Measurements from ENCODE around the gene BTBD18. TPM values are rescaled to one million over a fixed set of nuclear protein-coding genes. Genes with fewer than 3 reads are reported as not detected.

BTBD18 gene
- total and polyA plus RNA-seq, 4 donors = 0.13 TPM; not detected in 3

GRCh38 chr11:57764972-57765371, 13.4 kb upstream of the BTBD18 start:
- WGBS = 24% methylated on average over 2 of the region's 2 CpGs
- peaks cover 10 to 45% (median 36%) of the 10 kb centered on the region in 4 donors for H3K4me1 ChIP-seq (ENCODE audit: control insufficient read depth in 4 of 4, insufficient read depth in 4 of 4, low read length in 3 of 4)
- H3K27ac ChIP-seq (ENCODE audit: low read depth in 1 of 2, low read length in 2 of 2) = peak overlapping the region in 1 of 2 donors; percentile 55
- no peaks in the 10 kb centered on the region for H3K36me3 ChIP-seq (ENCODE audit: control insufficient read depth in 4 of 4, insufficient read depth in 3 of 4, low read depth in 1 of 4, low read length in 3 of 4)
- H3K9ac ChIP-seq (ENCODE audit: low read depth in 1 of 2, low read length in 2 of 2) = no peak overlapping the region
- no peak for DNase-seq (ENCODE audit: low spot score)
- H3K27me3 ChIP-seq (ENCODE audit: control insufficient read depth in 4 of 4, insufficient read depth in 4 of 4, low read length in 3 of 4) = no peaks in the 10 kb centered on the region
- H3K9me3 ChIP-seq (ENCODE audit: control insufficient read depth in 4 of 4, low read length in 3 of 4) = no peaks in the 10 kb centered on the region
- no peak for TF ChIP-seq SP1 (IDR thresholded peaks at IDR 0.05)
- TF ChIP-seq HNF4G (IDR thresholded peaks at IDR 0.05) = no peak
- no peak for TF ChIP-seq YY1 (IDR thresholded peaks at IDR 0.05)
- TF ChIP-seq JUND (IDR thresholded peaks at IDR 0.05) = no peak
- TF ChIP-seq, protein P1, sequence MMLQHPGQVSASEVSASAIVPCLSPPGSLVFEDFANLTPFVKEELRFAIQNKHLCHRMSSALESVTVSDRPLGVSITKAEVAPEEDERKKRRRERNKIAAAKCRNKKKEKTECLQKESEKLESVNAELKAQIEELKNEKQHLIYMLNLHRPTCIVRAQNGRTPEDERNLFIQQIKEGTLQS (IDR thresholded peaks at IDR 0.05) = no peak
- TF ChIP-seq EGR1 (IDR thresholded peaks at IDR 0.05; ENCODE audit: low read depth in 2 of 2) = no peak
- TF ChIP-seq, protein P2, sequence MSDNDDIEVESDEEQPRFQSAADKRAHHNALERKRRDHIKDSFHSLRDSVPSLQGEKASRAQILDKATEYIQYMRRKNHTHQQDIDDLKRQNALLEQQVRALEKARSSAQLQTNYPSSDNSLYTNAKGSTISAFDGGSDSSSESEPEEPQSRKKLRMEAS (IDR thresholded peaks at IDR 0.05) = no peak
- no peak for TF ChIP-seq CTCF (IDR thresholded peaks at IDR 0.05; ENCODE audit: low read depth, low read length, missing input control)
- TF ChIP-seq RXRA (IDR thresholded peaks at IDR 0.05) = no peak
- no peak for TF ChIP-seq GABPA (IDR thresholded peaks at IDR 0.05 in 1 of 2, conservative IDR thresholded peaks at IDR 0.05 in 1 of 2)
- H3K4me3 ChIP-seq (ENCODE audit: low read depth in 1 of 3, low read length in 3 of 3) = peak overlapping the region in 2 of 3 donors; percentile 74 to 95

- Histone ChIP-seq H3K9ac (ENCODE audit: low read depth in 1 of 2, low read length in 2 of 2) (no peak overlapping the region), H3K4me3 (ENCODE audit: low read depth in 1 of 3, low read length in 3 of 3) (peak overlapping the region in 2 of 3 donors; percentile 74 to 95), H3K27ac (ENCODE audit: low read depth in 1 of 2, low read length in 2 of 2) (peak overlapping the region; percentile 19 to 55), H3K27me3 (ENCODE audit: control insufficient read depth in 4 of 4, insufficient read depth in 4 of 4, low read length in 3 of 4) (no peaks in the 10 kb centered on the region), H3K36me3 (ENCODE audit: control insufficient read depth in 4 of 4, insufficient read depth in 3 of 4, low read depth in 1 of 4, low read length in 3 of 4) (no peaks in the 10 kb centered on the region), H3K9me3 (ENCODE audit: control insufficient read depth in 4 of 4, low read length in 3 of 4) (no peaks in the 10 kb centered on the region), H3K4me1 (ENCODE audit: control insufficient read depth in 4 of 4, insufficient read depth in 4 of 4, low read length in 3 of 4) (peaks cover 10 to 42% (median 33%) of the 10 kb centered on the region in 4 donors)
- DNase-seq (ENCODE audit: low spot score) = no peak
- no peak for TF ChIP-seq FOXA2 (IDR thresholded peaks at IDR 0.05)
- TF ChIP-seq HNF4A (conservative IDR thresholded peaks at IDR 0.05) = peak; percentile 38 to 65
- 9% methylated on average over 2 of the region's 2 CpGs for WGBS
Measured at GRCh38 chr11:57764566-57764965, 12.9 kb upstream of the BTBD18 start.

- DNase-seq (ENCODE audit: low spot score) = no peak
- H3K4me1 ChIP-seq (ENCODE audit: control insufficient read depth in 4 of 4, insufficient read depth in 4 of 4, low read length in 3 of 4) = peaks cover 7 to 37% (median 28%) of the 10 kb centered on the region in 4 donors
- no peaks in the 10 kb centered on the region for H3K27me3 ChIP-seq (ENCODE audit: control insufficient read depth in 4 of 4, insufficient read depth in 4 of 4, low read length in 3 of 4)
- 30% methylated on average over 4 of the region's 4 CpGs for WGBS
- H3K27ac ChIP-seq (ENCODE audit: low read depth in 1 of 2, low read length in 2 of 2) = peak overlapping the region; percentile 2 to 19
- no peaks in the 10 kb centered on the region for H3K36me3 ChIP-seq (ENCODE audit: control insufficient read depth in 4 of 4, insufficient read depth in 3 of 4, low read depth in 1 of 4, low read length in 3 of 4)
- no peaks in the 10 kb centered on the region for H3K9me3 ChIP-seq (ENCODE audit: control insufficient read depth in 4 of 4, low read length in 3 of 4)
- peak overlapping the region; percentile 18 to 95 (median 74) for H3K4me3 ChIP-seq (ENCODE audit: low read depth in 1 of 3, low read length in 3 of 3)
- H3K9ac ChIP-seq (ENCODE audit: low read depth in 1 of 2, low read length in 2 of 2) = peak overlapping the region; percentile 34 to 100
- no peak for TF ChIP-seq FOXA1 (IDR thresholded peaks at IDR 0.05)
- TF ChIP-seq, protein P2 (IDR thresholded peaks at IDR 0.05) = no peak
- no peak for TF ChIP-seq SP1 (IDR thresholded peaks at IDR 0.05)
- TF ChIP-seq RAD21 (IDR thresholded peaks at IDR 0.05) = no peak
- TF ChIP-seq HNF4G (IDR thresholded peaks at IDR 0.05) = no peak
- TF ChIP-seq REST (IDR thresholded peaks at IDR 0.05) = no peak
- TF ChIP-seq EGR1 (IDR thresholded peaks at IDR 0.05; ENCODE audit: low read depth in 2 of 2) = no peak
- TF ChIP-seq JUND (IDR thresholded peaks at IDR 0.05) = no peak
- no peak for TF ChIP-seq GABPA (IDR thresholded peaks at IDR 0.05 in 1 of 2, conservative IDR thresholded peaks at IDR 0.05 in 1 of 2)
- TF ChIP-seq FOXA2 (IDR thresholded peaks at IDR 0.05) = no peak
- TF ChIP-seq, protein P1 (IDR thresholded peaks at IDR 0.05) = no peak
- TF ChIP-seq ZBTB33 (IDR thresholded peaks at IDR 0.05) = no peak
- TF ChIP-seq CTCF (IDR thresholded peaks at IDR 0.05; ENCODE audit: low read depth, low read length, missing input control) = no peak
Measured at GRCh38 chr11:57764021-57764420, 12.4 kb upstream of the BTBD18 start.
